IMR-90 (cell line): ENCODE results near the gene CDK14. TPM values are rescaled to one million over a fixed set of nuclear protein-coding genes. Genes with fewer than 3 reads are reported as not detected.

Experiments
- polyA plus RNA-seq, 3 experiments: library from polyadenylated mRNA; depleted of rRNA; stranded (reverse); fragments of >200 nt; gene quantifications; 2 replicates each; pipeline ENCODE4 v1.2.3, GENCODE V29; 2012; ENCODE audit warnings: low replicate concordance in 1 of 3
- total RNA-seq: library from RNA; depleted of rRNA; stranded (reverse); fragments of >200 nt; gene quantifications from 2 replicates; pipeline ENCODE4 v1.2.3, GENCODE V29; 2012; rRNA removed

Gene CDK14
- total and polyA plus RNA-seq, 2 of the 4 experiments (the other 2 are of a cell fraction) = 10.1 to 29.6 TPM

Other genes with a start within 250 kb of the CDK14 start
- gene GTPBP10, start 249.6 kb upstream of the CDK14 start, total RNA-seq = 11.5 and 25.3 TPM in 2 replicates
- 9.8 and 12.8 TPM in 2 replicates for gene GTPBP10, start 249.6 kb upstream of the CDK14 start, polyA plus RNA-seq (2012; rRNA removed)
- gene CLDN12, start 192.9 kb upstream of the CDK14 start, total RNA-seq = 42.5 and 46.4 TPM in 2 replicates
- gene CLDN12, start 192.9 kb upstream of the CDK14 start, polyA plus RNA-seq (2012; rRNA removed) = 33.4 and 34.5 TPM in 2 replicates
- gene PTTG1IP2, start 126.7 kb upstream of the CDK14 start, total RNA-seq = not detected in 2 replicates
- gene PTTG1IP2, start 126.7 kb upstream of the CDK14 start, polyA plus RNA-seq (2012; rRNA removed) = not detected in 2 replicates